NCI-H82 (cell line): ENCODE data around the gene CSRP1.
"Not testable (repeated sequence)": the region's sequence is repeated elsewhere in the genome, so short reads cannot be mapped to it uniquely, and the experiment has no call there.

Experiments used
- DNase-seq: peaks from one replicate; lab custom pipeline; 2025; lab: John Stamatoyannopoulos, UW

Gene CSRP1

DNA sequence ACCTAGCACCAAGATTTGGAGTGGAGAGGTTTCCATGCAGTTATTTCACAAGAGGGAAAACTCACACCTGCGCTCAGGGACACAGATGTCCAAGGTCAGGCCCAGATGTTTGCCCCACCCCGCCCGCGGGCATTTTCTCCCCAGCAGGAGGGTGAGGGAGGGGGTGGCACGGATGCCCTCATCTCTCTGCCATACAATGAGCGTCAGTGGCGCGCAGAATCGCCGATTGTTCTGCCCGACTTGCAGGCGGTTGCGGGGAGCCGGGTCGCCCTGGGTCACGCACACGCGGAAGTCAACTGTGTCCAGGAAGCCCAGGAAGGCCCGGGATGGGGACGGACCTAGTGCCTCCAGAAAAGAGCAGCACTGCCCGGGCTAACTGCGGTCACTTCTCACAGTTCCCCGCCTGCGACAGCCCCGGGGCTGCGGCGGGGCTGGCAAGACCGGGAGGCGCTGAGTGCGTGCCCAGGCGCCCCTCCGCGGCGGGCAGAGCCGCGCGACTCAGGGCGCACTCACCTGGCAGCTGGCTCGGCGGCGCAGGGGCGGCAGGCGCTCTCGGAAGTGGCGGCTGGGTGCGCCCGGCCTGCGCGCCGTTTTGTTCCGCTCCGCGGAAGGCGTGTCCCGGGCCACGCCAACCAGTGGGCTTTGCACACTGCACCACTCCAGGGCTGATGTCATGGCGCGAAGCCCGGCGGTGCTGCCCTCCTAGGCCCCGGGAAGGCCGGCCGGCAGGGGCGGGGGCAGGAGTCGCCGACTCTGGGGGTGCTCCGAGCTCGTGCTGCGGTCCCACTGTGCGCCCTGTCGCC lies at the start of gene CSRP1:
TSS of gene CSRP1 (minus strand) at position 567 of the 803 bp plus-strand sequence. CDS start 10,820 bp downstream, outside the sequence.
- no peak for DNase-seq

GRCh38 chr1:201555593-201555945 lies 48.6 kb upstream of the CSRP1 start:
- DNase-seq, result no peak

DNA sequence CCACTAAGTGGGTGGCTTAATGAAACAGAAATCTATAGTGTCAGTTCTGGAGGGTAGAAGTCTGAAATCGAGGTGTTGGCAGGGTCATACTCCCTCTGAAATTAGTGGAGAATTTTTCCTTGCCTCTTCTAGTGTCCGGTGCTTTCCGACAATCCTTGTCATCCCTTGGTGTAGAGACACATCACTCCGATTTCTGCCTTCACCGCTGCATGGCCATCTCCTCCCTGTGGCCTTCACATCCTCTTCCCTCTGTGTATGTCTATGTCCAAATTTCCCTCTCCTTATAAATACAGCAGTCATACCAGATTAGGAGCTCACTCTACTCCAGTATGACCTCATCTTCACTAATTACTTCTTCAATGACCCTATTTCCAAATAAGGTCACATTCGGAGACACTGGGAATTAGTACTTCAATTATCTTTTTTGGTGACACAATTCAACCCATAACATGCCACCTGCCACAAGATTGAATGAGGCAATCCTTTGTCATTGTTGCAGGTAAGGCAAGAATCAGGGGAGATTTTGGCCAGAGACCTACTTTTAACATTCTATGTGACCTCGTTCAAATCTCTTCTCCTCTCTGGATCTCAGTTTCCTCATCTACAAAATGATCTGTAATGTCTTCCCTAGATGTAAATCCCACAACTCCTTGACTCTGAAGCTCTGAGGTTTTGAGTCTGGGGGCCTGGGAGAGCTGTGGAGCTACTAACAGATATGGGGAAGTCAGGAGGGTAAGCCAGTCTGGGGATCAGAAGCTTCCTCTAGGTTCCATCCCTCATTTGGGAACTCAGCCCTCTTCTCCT lies 48.1 kb upstream of the CSRP1 start:
- DNase-seq, result no peak

DNA sequence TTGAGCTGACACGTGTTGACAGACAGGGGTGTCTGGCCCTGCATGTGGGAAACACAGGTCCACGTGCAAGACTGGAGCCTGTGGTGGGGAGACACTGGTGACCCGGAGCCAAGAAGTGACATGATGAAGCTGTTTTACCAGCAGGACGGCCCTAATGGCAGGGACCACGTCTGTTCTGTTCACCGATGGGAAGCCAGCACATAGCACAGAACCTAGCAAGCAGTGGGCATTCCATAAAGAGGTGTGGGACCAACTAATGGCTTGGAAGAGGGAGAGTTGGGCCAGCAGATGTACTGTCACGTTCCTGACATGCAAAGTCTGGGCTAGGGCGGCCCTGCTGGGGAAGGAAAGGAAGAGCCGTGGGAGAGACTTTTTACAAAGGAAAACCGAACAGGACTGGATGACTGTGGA lies 47.3 kb upstream of the CSRP1 start:
- no peak for DNase-seq

- no peak for DNase-seq
Observed at GRCh38 chr1:201553496-201554189, 46.7 kb upstream of the CSRP1 start.

DNA sequence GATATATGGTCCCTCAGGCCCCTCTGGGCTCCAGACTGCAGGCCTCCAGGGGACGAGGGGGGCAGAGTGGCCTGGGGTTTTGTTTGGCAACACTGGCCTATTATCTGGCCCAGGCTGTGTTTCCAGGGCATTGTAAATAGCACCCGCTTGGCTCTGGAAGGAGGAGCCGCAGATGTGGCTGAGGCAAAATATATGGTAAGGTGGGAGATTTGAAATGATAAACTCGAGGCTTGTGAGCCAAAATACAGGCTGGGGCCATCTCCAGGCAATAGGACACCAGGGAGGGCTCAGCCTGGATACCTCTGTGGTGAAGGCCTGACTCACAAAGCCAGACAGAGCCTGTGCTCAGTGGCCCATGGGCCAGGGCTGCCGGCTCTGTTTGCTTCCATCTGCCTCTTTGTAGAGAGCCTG lies 46.0 kb upstream of the CSRP1 start:
- no peak for DNase-seq

DNA sequence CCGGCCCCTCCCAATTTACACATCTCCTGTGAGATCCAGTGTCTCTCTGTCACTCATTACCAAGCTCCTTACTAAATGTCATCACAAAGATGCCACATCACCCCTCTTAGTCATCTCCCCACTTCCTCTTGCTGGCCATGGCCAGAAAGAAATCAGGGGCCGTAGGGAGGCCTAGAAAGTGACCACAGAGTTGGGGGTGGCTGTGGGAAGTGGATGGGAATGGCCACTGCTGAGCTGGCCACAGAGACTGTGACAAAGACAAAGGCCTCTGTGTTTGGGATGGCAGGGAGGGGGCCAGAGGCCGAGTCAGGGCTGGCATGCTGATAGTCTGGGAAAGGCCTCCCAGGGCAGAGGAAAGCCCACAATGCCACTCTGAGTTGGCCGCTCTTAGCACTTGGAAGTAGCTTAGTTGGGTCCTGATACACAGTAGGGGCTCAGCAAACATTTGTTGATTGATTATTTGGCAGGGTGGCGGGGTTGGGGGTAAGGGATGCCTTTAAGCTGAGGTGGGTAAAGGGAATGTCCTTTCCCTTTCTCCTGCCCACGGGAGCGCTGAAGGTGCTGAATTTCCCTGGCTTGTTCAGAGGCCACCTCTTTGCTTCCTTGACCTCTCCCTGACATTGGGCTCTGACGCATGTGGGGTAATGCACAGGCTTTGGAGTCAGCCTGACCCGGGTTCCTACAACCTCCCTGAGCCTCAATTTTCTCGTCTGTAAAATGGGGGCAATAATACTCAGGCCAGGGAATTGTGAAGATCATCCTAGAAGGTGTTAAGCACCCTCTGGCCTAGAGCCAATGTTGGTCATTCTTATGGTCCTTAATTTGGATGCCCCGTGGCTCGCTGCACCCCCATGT lies 45.2 kb upstream of the CSRP1 start:
- DNase-seq, result no peak

GRCh38 chr1:201551096-201551495 lies 44.2 kb upstream of the CSRP1 start:
- DNase-seq, result no peak

- not testable (repeated sequence) for DNase-seq
Observed at GRCh38 chr1:201549522-201549921, 42.6 kb upstream of the CSRP1 start.

GRCh38 chr1:201545851-201546492 lies 39.0 kb upstream of the CSRP1 start:
- peak; percentile 57 for DNase-seq

DNA sequence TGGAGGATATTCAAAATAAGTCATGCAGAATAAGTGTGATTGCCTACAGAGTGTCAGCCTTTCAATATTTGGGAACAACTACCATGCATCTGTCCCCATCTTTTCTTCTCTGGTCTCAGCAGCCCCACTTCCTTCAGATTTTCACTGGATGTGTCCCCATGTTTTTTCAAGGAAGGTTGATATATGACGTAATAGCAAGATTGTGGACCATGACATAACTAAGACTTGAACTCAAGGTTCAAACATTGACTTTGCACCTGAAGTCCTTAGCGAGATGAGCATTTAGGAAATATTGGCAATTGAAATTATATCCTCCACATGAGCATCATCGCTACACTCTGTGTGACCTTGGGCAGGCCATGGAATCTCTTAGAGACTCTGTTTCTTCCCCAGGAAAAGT lies 37.8 kb upstream of the CSRP1 start:
- no peak for DNase-seq

DNA sequence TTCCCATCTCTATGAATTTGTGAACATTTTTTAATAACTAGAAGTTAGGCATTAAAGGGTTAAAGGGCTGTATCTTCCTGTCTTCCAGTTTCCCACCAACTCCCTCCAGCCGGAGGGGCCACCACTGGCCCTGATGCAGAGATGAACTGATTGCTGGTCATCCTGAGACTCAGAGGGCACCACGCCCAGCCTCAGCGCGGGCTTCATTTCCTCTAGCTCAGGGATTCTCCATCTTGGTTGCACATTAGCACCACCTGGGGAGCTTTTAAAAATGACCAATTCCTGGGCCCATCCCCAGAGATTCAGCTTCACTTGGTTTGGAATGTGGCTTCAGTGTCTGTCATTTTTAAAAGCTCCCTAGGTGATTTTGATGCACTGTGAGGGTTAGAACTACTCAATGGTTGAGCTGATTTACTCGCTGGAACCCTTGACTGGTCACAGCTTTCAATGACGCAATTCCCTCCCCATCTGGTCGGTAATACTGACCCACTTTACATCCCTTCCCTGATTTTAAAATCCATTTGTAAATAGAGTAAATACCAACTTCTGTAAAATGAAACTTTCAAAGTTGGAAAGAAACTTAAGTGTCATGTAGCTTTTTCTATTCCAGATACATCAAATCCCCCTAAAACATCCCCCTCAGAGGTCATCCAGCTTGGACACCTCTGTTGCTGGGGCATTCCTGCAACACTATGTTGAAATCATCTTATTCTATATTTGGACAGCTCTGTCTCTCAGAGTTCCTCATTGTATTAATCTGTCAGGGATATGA lies 37.1 kb upstream of the CSRP1 start:
- no peak for DNase-seq

DNA sequence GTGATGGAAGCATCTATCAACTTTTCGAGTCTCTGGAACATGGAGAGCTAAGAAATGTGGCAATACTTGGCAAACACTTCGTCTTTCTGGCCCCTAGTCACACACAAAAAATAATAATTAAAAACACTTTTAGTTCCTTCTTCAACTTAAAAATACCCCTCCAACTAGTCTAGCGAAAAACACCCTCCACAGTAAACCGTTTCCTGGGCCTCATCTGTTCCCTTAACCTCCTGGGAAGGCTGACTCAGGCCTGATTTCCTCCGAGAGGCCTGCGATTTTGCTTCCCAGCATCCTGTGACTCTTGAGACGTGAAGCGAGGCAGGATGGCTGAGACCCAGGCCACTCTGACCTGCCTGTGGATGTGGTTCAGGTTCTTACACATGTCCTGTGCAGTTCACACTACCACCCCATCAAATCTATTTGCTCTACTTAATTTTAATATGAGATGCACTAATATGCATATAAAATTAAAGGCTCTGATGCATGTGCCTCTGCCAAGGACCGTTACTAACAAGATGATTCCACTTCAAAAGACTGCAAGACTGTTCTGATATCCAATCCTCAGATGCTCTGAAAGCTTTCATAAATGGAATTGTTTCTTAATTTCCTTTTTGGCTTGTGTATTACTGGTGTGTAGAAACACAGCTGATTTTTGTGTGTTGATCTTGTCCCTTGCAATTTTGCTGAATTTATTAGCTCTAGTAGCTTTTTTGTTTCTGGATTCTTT lies 35.5 kb upstream of the CSRP1 start:
- DNase-seq, result no peak

- no peak for DNase-seq
Observed at GRCh38 chr1:201540846-201541735, 34.2 kb upstream of the CSRP1 start.

DNA sequence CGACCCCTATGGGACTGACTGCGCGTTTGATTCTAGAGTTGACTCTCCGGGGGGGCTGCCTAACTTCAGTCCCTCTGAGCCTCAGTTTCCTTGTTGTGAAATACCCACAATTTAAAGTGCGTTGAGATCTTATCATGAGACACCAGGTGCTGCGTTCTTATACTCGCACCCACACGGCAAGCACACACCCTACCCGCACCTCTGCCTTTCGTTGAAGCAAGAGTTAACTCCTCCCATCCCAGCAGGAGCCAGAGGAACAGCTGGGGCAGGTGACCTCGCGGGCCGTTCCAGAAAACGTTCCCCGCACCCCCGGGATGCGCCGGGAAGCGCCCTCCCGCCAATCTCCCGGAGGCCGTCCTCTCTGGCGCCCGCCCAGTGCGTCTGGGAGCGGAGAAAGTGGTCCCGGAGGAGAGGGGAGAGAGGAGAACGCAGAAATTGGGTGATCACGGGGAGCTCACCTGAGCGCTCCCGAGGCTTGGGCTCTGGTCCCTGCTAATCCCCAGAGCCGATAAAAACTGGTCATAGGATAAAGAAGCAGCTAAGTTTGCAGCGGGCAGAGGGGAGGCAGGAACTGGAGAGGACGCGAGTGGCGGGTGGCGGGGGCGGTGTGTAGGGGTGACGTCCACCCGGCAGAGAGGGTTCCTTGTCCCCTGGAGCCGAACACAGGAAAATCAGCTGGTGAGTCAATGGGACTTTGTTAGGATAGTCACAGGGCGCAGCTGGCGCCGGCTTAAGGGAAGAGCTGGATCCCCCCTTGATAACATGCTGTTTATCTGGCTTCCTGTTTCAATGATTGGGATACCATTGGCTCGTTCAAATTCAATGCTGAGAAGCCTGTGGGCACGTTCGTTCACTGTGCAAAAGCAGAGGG lies 32.9 kb upstream of the CSRP1 start:
- peak; percentile 90 for DNase-seq

- DNase-seq, result peak; percentile 64
Observed at GRCh38 chr1:201538612-201539551, 32.0 kb upstream of the CSRP1 start, which contains the start of gene NAV1. Gene NAV1, plus strand, starts transcription at chr1:201539127. Its CDS starts 83,758 bp downstream, at chr1:201622885.
